HG03521 (cell line): Measurements from ENCODE around the gene LOXL4.

Source experiments
- ATAC-seq: cut with Tn5 transposase; IDR thresholded peaks from one replicate; pipeline ENCODE4 v1.9.1; 2021; ENCODE audit warnings: mild to moderate bottlenecking, moderate library complexity; ENCODE audit not compliant: unreplicated experiment

LOXL4 gene

GRCh38 chr10:98295401-98295811 is 27.4 kb upstream of the LOXL4 start:
- no peak for ATAC-seq

DNA sequence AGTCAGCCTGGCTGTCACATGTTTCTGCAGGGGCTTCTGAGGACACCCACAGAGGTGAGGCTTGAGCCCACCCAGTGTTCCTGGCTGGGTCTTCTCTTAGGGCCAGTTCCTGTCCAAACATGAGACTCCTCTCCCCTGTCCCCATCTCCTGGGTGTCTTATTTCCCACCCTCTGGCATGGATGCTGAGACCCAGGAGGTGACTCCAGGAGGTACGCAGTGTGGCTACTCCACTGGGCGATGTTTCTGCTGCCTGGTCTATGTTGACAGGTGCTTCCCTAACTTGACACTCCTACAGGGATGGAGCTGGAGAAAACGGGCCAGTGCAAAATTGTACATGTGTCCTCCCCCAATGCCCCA is 26.3 kb upstream of the LOXL4 start:
- no peak for ATAC-seq

- ATAC-seq: no peak
Measured at GRCh38 chr10:98293550-98294269, 25.7 kb upstream of the LOXL4 start.

- no peak for ATAC-seq
Measured at GRCh38 chr10:98292971-98293370, 25.0 kb upstream of the LOXL4 start.

DNA sequence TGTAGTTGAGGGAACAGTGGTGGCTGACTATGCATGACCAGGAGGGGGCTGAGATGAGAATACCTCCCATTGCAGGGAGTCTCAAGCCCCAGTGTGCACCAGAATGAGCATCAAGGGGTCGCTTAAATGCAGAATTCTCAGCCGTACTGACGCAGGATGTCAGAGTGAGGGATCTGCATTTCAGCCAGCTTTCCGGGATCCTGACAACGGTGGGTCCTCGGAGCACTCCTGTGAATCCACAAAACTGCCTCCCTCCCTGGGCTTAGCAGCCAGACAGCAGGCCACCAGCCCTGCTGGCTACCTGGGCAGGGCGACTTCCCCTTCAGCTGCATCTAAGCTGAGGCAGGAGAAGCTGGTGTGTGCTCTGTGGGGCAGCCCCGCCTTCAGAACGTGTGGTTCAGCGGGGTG is 21.8 kb upstream of the LOXL4 start:
- ATAC-seq: no peak

- ATAC-seq: no peak
Measured at GRCh38 chr10:98287321-98287720, 19.3 kb upstream of the LOXL4 start.

- no peak for ATAC-seq
Measured at GRCh38 chr10:98286419-98286818, 18.4 kb upstream of the LOXL4 start.

DNA sequence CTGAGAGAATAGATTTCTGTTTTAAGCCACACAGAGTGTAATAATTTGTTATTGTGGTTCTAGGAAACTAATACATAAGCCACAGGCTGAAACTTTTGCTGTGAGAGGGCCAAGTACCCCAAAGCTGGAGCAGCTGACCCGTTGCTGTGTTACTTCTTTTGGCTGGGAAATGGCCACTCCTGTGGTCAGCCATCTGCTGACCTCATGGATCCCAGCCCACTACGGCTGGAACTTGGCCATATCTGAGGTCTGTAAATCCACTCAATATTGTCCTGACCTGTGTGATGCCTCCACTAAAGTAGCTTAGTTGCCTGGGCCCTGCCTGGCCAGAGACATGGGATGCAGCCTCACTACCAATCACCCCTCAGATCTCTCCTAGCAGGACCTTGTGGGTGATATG is 17.4 kb upstream of the LOXL4 start:
- ATAC-seq: no peak

DNA sequence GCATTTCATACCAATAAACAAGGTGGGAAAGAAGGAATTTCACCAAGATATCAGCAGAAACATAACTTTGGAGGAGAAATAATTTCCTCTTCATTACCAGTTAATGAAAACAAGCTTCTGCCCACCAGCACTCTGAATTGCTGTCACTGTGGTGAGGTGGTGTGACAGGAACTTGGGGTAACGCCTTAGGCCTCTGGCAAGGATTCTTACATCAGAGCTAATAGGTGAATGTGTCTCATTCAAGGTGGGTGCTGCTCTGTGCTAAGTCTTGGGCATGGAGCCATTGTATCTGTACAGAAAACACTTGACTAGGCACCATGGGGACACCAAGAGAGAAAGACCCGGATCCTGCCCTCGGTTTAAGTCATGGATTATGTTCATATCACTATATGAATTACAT is 8.3 kb upstream of the LOXL4 start:
- no peak for ATAC-seq

DNA sequence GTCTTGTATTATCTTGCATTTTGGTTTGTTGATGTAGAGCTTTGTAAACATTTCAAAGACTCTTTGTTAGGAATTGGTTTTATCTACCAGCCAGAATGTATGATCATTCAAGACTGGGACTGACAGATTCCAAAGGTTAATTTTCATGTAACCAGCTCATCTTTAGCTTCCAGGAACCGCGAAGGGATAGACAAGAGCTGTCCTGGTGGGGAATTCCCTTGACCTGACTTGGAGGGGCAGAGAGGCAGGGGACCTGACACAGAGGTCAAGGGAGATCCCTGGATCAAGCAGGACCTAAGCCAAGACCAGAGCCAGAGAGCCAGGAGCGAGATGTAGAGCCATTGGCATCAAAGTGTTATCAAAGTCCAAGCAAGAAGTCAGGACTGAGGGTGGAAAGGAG is 6.6 kb upstream of the LOXL4 start:
- ATAC-seq: no peak

DNA sequence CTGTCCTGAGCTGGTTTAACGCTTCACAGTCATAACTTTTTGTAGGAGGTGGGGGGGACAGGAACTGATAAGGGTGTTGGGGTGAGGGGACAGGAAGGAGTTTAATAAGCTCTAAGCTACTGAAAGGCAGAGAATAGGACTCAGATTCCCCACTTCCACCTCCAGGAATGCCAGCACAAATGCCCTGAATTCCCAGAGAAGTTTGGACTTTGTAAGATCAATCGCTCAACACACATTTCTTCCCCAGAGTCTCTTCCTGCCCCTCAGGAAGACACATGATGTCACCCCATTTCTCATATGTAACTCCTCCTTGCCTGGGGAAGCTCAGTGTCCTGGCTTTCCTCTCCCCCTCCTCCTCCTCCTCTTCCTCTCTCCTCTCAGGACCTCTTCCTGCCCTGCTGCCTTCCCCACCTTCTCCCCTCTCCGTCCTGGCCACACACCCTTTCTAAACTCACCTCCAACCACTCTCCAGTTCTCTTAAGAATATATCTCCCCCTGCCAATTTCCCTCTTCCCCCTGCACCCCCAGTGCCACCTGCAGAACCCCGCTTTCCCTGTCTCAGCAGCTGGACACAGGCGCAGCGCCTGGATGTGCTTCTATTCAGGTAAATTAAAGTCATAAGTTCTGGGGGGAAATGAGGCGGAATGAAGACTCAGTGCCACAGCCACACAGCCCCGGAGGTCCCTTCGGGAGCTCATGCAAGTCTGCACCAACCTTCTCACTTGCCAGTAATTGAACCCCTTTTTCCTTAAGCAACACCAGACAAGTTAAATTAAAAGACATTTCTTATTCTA is 5.3 kb upstream of the LOXL4 start:
- no peak for ATAC-seq

- ATAC-seq: no peak
Measured at GRCh38 chr10:98272656-98273055, 4.7 kb upstream of the LOXL4 start.

GRCh38 chr10:98272245-98272644 is 4.3 kb upstream of the LOXL4 start:
- no peak for ATAC-seq

DNA sequence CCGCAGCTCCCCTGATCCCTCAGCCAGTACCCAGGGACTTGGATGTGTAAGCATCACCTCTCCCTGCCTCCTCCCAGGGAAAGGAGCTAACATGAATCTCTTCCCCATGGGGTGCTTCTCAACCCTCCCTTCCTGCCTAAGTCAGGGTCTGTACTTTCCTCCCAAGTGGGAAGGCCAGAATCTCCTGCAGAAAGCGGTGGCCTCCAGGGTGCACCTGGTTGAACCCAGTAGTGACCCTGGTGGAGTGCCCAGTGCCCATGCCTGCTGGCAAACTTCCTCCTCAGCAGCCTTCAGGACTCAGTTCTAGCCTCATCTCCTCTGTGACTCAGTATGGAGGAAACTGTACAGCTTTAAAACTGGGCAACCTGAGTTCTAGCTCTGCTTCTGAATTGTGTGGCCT is 2.8 kb upstream of the LOXL4 start:
- ATAC-seq: no peak

DNA sequence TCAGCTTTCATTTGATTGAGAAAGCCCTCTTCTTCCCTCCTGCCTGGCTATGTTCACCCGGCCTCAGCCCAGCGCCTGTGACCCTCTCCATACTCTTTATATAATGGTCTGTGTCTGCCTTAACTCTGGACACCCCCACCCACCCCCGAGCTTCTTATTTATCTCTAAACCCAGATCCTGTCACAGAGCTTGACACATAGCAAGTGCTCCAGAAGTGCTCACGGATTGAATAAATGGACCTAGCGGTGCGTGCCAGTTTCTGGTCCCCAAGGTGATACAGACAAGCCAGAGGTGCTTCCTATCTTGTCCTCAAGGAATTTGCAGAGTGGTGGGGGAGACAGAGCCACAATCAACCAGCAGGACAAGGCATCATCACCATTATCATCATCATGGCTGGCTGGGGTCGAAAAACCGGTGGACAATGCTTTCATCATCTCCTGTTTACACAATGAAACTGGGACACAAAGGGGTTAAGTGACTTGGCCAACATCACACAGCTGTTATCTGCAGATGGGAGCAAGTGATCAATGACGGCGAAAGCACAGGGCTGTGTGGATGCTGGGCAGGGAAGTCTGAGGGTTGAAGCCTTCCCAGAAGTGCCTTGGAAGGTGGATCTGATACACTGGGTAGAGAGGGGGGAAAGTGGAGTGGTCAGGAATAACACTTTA is 2.2 kb upstream of the LOXL4 start:
- no peak for ATAC-seq

GRCh38 chr10:98269435-98269912 is 1.5 kb upstream of the LOXL4 start:
- ATAC-seq: no peak

DNA sequence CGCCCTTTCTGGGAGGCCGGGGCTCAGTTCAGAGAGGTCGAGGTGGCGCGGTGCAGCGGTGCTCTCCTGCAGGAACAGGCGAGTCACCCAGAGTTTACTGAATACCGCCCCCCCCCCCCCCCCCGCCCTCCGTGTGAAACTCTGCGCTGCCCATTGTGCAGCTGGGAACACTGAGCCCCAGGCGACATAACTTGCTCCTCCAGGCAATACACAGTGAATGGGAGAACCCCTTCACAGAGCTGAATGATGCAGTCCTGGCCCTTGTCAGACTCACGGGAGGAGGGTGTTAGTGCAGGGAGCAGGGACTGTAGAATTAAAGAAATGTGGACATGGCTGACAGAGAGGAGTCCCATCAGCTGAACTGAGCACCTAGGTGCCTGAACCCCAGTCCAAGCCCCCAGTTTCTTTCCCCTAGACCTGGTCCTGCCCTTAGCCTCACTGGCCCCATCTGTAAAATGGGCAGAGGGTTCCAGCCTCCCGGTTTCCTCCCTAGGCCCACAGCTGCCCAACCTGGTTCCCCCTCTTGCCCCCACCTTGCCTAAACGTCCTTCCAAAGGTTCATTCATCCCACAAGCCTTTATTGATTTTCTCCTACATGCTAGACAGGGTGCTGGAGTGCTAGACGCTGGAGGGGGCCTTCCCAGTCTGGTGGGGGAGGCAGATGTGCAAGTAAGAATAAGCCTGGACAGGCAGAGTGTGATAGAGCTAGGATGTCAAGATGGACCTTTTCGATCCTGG is 869 bp upstream of the LOXL4 start:
- ATAC-seq: no peak

- no peak for ATAC-seq
Measured at GRCh38 chr10:98267069-98267893, 713 bp downstream of the LOXL4 start.

DNA sequence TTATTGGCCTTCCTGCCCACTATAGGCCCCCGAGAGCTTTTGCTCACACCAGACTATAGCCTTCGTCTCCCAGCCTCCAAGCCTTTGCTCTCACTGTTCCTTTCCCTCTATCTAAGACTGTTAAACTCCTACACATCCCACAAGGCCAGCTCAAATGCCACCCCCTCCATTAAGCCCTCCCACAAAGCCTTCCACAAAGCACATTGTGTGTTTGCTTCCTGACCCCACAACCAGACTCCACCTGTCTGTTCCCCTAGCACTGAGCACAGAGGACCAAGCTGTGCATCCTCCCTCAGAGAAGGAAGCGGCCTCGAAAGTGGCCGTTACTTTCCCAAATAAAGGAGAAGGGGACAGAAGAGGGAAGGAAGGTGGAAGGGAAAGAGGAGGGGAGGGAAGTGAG is 1.3 kb downstream of the LOXL4 start:
- no peak for ATAC-seq
